ENCODE data around the gene PACC1. TPM values are rescaled to one million over a fixed set of nuclear protein-coding genes. Genes with fewer than 3 reads are reported as not detected.
"Not testable (repeated sequence)": the region's sequence is repeated elsewhere in the genome, so short reads cannot be mapped to it uniquely, and the experiment has no call there.

The PACC1 gene
- total RNA-seq, 1 donor from 2014 or later = 1.2 TPM

- ATAC-seq (peak; percentile 77), DNase-seq (ENCODE audit: low spot score) (no peak)
Observed at GRCh38 chr1:212341090-212341489, 73.6 kb downstream of the PACC1 start.

- DNase-seq (ENCODE audit: low spot score) = no peak
- no peak for ATAC-seq
Observed at GRCh38 chr1:212329105-212329504, 85.6 kb downstream of the PACC1 start.

GRCh38 chr1:212328248-212328647, 86.4 kb downstream of the PACC1 start:
- DNase-seq (ENCODE audit: low spot score) (no peak), ATAC-seq (peak; percentile 39)

GRCh38 chr1:212326541-212326940, 88.1 kb downstream of the PACC1 start:
- no peak for DNase-seq (ENCODE audit: low spot score)
- ATAC-seq = peak; percentile 67

- ATAC-seq = no peak
Observed at GRCh38 chr1:212323066-212323465, 91.6 kb downstream of the PACC1 start.

GRCh38 chr1:212321031-212321430, 93.7 kb downstream of the PACC1 start:
- not testable (repeated sequence) for DNase-seq (ENCODE audit: low spot score); ATAC-seq

More at GRCh38 chr1:212323066-212323465, 91.6 kb downstream of the PACC1 start:
- no peak for DNase-seq (ENCODE audit: low spot score)

GRCh38 chr1:212317916-212318315, 96.8 kb downstream of the PACC1 start:
- ATAC-seq = peak; percentile 33
- no peak for DNase-seq (ENCODE audit: low spot score)

- DNase-seq (ENCODE audit: low spot score) (no peak), ATAC-seq (peak; percentile 65)
Observed at GRCh38 chr1:212315907-212316306, 98.8 kb downstream of the PACC1 start.

GRCh38 chr1:212315184-212315583, 99.5 kb downstream of the PACC1 start:
- DNase-seq (ENCODE audit: low spot score) (no peak), ATAC-seq (no peak)

Other genes with a start within 250 kb of the PACC1 start
- 37.6 TPM for gene PPP2R5A, start 129.5 kb downstream of the PACC1 start, total RNA-seq
- 23.8 TPM for gene NENF, start 18.0 kb upstream of the PACC1 start, total RNA-seq
- 2.6 TPM for gene ATF3, start 193.9 kb upstream of the PACC1 start, total RNA-seq

Data from left lobe of liver (tissue), 2 donors.